Fibroblast of lung (primary cell): ENCODE measurements around the gene RPN1. TPM values are rescaled to one million over a fixed set of nuclear protein-coding genes. Genes with fewer than 3 reads are reported as not detected.

Experiments used
- DNase-seq, 2 donors: peaks; one replicate each; pipeline versions ENCODE4 v3.0.0 to v3.0.0-alpha.2; 2010; ENCODE audit warnings: low read depth in 2 of 2
- H2AFZ ChIP-seq: 2 replicates; pipeline ENCODE4 v1.5.1; 2012; ENCODE audit warnings: low read length, control low read depth, inconsistent platforms
- H3K27ac ChIP-seq: 2 replicates; pipeline ENCODE4 v1.5.1; 2011; ENCODE audit warnings: low read length, control low read depth; ENCODE audit not compliant: insufficient read depth
- H3K27me3 ChIP-seq: 2 replicates; pipeline ENCODE4 v1.5.1; 2011; ENCODE audit warnings: mild to moderate bottlenecking, low read length; ENCODE audit not compliant: control insufficient read depth, insufficient read depth
- H3K36me3 ChIP-seq: 2 replicates; pipeline ENCODE4 v1.5.1; 2011; ENCODE audit warnings: low read length; ENCODE audit not compliant: control insufficient read depth, insufficient read depth
- H3K4me1 ChIP-seq: 2 replicates; pipeline ENCODE4 v1.5.1; 2011; ENCODE audit warnings: low read length; ENCODE audit not compliant: control insufficient read depth, insufficient read depth; ENCODE audit errors: extremely low read depth
- H3K4me2 ChIP-seq: 2 replicates; pipeline ENCODE4 v1.5.1; 2011; ENCODE audit warnings: low read length, control low read depth; ENCODE audit not compliant: insufficient read depth; ENCODE audit errors: extremely low read depth
- H3K4me3 ChIP-seq, 4 experiments: fragments of 200-600 bp in 1 of 4; sonication (generic) in 1 of 4; replicated peaks in 1 of 4; 2 replicates each; pipeline ENCODE4 v1.5.1; 2011 to 2016; ENCODE audit warnings: low read length in 4 of 4, low read depth in 3 of 4, mild to moderate bottlenecking in 3 of 4, control low read depth in 2 of 4, inconsistent platforms in 1 of 4, mixed read lengths in 1 of 4; ENCODE audit not compliant: insufficient read depth in 1 of 4; ENCODE audit errors: control extremely low read depth in 1 of 4
- H3K79me2 ChIP-seq: 2 replicates; pipeline ENCODE4 v1.5.1; 2012; ENCODE audit warnings: mild to moderate bottlenecking, low read length, inconsistent platforms; ENCODE audit not compliant: control insufficient read depth, insufficient read depth
- H3K9ac ChIP-seq: 2 replicates; pipeline ENCODE4 v1.5.1; 2011; ENCODE audit warnings: mild to moderate bottlenecking, low read length, control low read depth; ENCODE audit not compliant: insufficient read depth
- H3K9me3 ChIP-seq: 2 replicates; pipeline ENCODE4 v1.5.1; 2012; ENCODE audit warnings: low read depth, low read length; ENCODE audit not compliant: control insufficient read depth, insufficient read depth
- H4K20me1 ChIP-seq: 2 replicates; pipeline ENCODE4 v1.5.1; 2011; ENCODE audit warnings: low read length; ENCODE audit not compliant: control insufficient read depth, insufficient read depth; ENCODE audit errors: extremely low read depth
- CTCF ChIP-seq, 2 donors: IDR thresholded peaks in 1 of 2; conservative IDR thresholded peaks in 1 of 2; 1 replicate in 1 of 2; 2 replicates in 1 of 2; pipeline ENCODE4 v1.5.1; 2011 to 2012; ENCODE audit warnings: low read length in 2 of 2, control low read depth in 1 of 2, inconsistent platforms in 1 of 2, low read depth in 1 of 2, mild to moderate bottlenecking in 1 of 2
- EZH2 ChIP-seq: IDR thresholded peaks from 2 replicates; pipeline ENCODE4 v1.5.1; 2012; ENCODE audit warnings: low read length, control low read depth, mild to moderate bottlenecking; ENCODE audit errors: missing control alignments
- polyA plus RNA-seq, 2 donors: library from polyadenylated mRNA; depleted of rRNA in 1 of 2; stranded (reverse) in 1 of 2; unstranded in 1 of 2; fragments of >200 nt; gene quantifications; 2 replicates each; pipeline ENCODE4 v1.2.1, GENCODE V29; 2011 to 2012; ENCODE audit warnings: missing spikeins in 1 of 2
- total RNA-seq: library from RNA; depleted of rRNA; stranded (reverse); fragments of >200 nt; gene quantifications from 2 replicates; pipeline ENCODE4 v1.2.1, GENCODE V29; 2014

RPN1 gene
- total and polyA plus RNA-seq, 2 donors (not counting 1 experiment from before 2014, with no cell fraction given), result 359 to 417 TPM

DNA sequence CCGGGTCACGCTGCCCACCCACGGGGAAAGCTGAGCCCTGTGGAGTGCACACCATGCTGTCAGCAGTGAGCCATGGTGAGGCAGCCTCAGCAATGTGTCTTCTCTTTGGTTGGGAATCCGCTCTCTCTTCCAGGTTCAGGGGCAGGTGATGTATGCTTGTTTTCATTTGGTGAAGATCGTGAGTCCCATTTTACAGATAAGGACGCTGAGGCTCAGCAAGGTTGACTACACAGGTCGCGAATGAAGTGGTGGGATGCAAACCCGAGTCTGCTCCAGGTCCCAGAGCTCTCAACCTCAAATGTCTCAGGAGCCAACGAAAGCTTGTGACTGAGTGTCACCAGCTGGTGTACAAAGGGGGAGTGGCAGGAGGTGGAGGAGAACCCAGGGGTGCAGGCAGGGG, 74.3 kb downstream of the RPN1 start:
- Histone ChIP-seq H3K4me1 (no peaks in the 10 kb centered on the region), H3K36me3 (no peaks in the 10 kb centered on the region), H4K20me1 (no peaks in the 10 kb centered on the region), H3K4me3 (no peak overlapping the region), H3K79me2 (no peaks in the 10 kb centered on the region), H3K9me3 (no peaks in the 10 kb centered on the region), H3K27ac (no peak overlapping the region), H3K4me2 (no peak overlapping the region), H3K27me3 (peaks cover 11% of the 10 kb centered on the region), H2AFZ (no peak overlapping the region), H3K9ac (no peak overlapping the region)
- TF ChIP-seq CTCF (conservative IDR thresholded peaks at IDR 0.05 in 1 of 2, IDR thresholded peaks at IDR 0.05 in 1 of 2; ENCODE audit: low read depth in 1 of 2, low read length in 2 of 2) (no peak), EZH2 (no peak)
- no peak for DNase-seq

DNA sequence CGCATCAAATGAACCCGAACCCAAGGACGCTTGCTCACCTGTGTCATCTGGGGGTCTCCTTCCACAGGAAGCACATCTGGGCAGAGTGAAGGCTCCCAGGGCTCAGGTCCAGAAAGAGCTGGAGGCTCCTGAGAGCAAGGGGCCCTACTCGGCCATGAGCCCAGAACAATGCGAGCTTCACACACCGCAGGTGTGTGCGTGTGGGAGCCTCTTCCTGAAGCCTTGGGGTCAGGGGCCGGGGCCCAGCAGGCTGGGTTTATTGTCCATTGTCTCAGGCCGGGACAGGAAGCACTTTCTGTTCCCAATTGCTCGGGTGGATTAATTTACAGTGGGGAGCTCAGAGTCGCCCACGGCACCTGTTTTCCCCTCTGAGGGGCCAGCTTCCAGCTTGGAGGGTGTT, 74.8 kb downstream of the RPN1 start:
- Histone ChIP-seq H3K4me2 (no peak overlapping the region), H2AFZ (no peak overlapping the region)
- TF ChIP-seq CTCF (conservative IDR thresholded peaks at IDR 0.05 in 1 of 2, IDR thresholded peaks at IDR 0.05 in 1 of 2; ENCODE audit: low read depth in 1 of 2, low read length in 2 of 2) (no peak), EZH2 (no peak)

DNA sequence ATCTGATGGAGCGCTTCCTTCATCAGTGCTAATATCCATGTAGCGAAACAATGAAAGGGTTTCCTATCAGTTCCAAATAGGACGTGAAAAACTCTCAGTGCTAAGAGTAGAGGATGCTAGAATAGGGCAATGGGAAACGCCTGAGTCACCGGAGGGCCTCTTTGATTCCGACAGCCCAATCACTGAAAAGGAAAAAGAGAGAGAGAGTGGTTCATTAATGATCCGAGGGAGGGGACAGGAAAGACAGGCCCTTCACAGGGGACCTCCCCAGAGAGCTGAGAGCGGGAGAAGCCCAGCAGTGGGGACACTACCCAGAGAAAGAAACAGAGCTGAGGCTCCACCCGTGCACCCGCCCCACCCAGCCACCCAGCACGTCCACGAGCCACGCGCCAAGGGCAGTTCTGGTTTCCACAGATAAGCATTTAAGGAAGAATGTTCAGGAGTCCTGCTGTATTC, 76.9 kb downstream of the RPN1 start:
- no peak for TF ChIP-seq CTCF (conservative IDR thresholded peaks at IDR 0.05 in 1 of 2, IDR thresholded peaks at IDR 0.05 in 1 of 2; ENCODE audit: low read depth in 1 of 2, low read length in 2 of 2)
- no peak for TF ChIP-seq EZH2
- Histone ChIP-seq H3K27ac (no peak overlapping the region), H3K27me3 (peaks cover 11% of the 10 kb centered on the region), H2AFZ (no peak overlapping the region), H3K9me3 (no peaks in the 10 kb centered on the region), H3K4me2 (no peak overlapping the region), H3K79me2 (no peaks in the 10 kb centered on the region), H4K20me1 (no peaks in the 10 kb centered on the region), H3K9ac (no peak overlapping the region), H3K4me1 (no peaks in the 10 kb centered on the region), H3K36me3 (no peaks in the 10 kb centered on the region), H3K4me3 (no peak overlapping the region)
- no peak for DNase-seq

More for the DNA sequence above, 74.8 kb downstream of the RPN1 start:
- Histone ChIP-seq H3K4me3 (no peak overlapping the region), H3K27ac (no peak overlapping the region), H3K27me3 (peaks cover 11% of the 10 kb centered on the region), H3K9ac (no peak overlapping the region), H3K4me1 (no peaks in the 10 kb centered on the region), H3K9me3 (no peaks in the 10 kb centered on the region), H3K79me2 (no peaks in the 10 kb centered on the region), H4K20me1 (no peaks in the 10 kb centered on the region), H3K36me3 (no peaks in the 10 kb centered on the region)
- no peak for DNase-seq
